ENCODE results near the gene ATL2.
"Not testable (repeated sequence)": the region's sequence is repeated elsewhere in the genome, so short reads cannot be mapped to it uniquely, and the experiment has no call there.

ATL2 gene

DNA sequence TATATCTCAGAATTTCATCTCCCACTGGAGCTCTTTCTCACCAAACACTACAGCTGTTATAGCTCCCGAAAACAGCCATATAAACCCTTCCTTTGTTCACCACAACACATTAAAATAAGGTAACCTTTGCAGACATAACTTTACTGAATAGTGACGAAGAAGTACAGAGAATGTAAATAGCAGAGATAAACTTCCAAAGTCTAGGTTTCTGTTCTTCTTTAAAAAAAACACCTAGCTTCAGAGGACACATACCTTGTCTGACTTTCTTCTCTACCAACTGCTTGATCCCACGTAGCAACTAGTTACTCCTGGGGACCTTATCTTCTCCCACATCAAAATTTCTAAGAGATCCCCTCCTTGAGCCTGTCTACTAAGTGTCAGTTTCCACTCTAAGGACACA, 32.3 kb downstream of the ATL2 start:
- no peak for DNase-seq (ENCODE audit: low read depth in 1 of 2, low spot score in 1 of 2)
- TF ChIP-seq JUND (IDR thresholded peaks at IDR 0.05; ENCODE audit: low read depth) = no peak
- in situ Hi-C loops (cut with HindIII; ENCODE audit: low pct_unique_long_range_greater_than_20kb, low sequenced_read_pairs) = no loop called here

DNA sequence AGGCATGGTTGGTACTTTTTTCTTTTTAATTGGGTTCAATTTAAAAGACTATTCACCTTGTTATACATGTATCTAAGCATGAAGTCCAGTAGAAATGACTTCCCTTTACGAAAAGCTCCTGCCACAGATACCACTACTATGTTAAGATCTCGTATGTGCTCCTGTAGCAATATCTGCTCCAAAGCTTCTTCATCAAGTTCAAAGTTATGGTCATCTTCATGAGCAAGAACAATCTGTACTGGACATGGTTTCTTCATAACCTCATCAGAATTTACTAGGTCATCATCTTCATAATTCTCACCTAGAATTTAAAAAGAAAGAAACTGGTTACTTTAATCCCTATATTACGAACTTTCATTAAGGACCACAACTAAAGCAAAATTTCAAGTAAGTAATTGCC, 33.9 kb downstream of the ATL2 start:
- no peak for DNase-seq (ENCODE audit: low read depth in 1 of 2, low spot score in 1 of 2)
- TF ChIP-seq JUND (IDR thresholded peaks at IDR 0.05; ENCODE audit: low read depth) = no peak
- in situ Hi-C loops (cut with HindIII; ENCODE audit: low pct_unique_long_range_greater_than_20kb, low sequenced_read_pairs) = no loop called here

DNA sequence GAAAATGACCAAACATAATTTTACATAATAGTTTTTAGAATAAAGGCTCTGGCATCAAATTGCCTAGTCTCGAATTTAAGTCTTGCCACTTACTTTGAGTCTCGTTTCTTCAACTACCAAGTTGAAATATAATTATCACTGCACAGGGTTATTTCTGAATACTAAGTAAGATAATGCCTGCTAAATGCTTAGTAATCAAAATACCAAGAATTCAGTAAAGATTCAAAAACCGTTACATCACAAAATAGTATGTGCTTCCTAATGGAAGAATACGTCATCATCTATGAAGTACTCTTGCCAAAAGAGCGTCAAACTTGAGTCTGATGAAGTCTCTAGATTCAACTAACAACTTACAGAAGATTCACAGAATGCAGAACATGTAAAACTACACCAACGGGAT, 40.5 kb downstream of the ATL2 start:
- TF ChIP-seq JUND (IDR thresholded peaks at IDR 0.05; ENCODE audit: low read depth) = no peak
- no peak for DNase-seq (ENCODE audit: low read depth in 1 of 2, low spot score in 1 of 2)
- in situ Hi-C loops (cut with HindIII; ENCODE audit: low pct_unique_long_range_greater_than_20kb, low sequenced_read_pairs) = no loop called here

DNA sequence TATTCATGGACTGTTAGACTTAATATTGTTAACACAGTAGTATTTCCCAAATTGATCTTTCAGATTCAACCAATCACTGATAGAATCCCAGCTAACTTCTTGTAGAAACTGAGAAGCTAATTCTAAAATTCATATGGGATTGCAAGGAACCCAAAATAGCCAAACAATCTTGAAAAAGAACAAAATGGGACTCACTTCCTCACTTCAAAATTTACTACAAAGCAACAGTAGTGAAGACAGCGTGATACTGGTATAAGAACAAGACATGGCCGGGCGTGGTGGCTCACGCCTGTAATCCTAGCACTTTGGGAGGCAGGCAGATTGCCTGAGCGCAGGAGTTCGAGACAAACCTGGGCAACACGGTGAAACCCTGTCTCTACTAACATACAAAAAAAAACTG, 46.3 kb downstream of the ATL2 start:
- TF ChIP-seq JUND (IDR thresholded peaks at IDR 0.05; ENCODE audit: low read depth) = no peak
- in situ Hi-C loops (cut with HindIII; ENCODE audit: low pct_unique_long_range_greater_than_20kb, low sequenced_read_pairs) = no loop called here
- no peak for DNase-seq (ENCODE audit: low read depth in 1 of 2, low spot score in 1 of 2)

DNA sequence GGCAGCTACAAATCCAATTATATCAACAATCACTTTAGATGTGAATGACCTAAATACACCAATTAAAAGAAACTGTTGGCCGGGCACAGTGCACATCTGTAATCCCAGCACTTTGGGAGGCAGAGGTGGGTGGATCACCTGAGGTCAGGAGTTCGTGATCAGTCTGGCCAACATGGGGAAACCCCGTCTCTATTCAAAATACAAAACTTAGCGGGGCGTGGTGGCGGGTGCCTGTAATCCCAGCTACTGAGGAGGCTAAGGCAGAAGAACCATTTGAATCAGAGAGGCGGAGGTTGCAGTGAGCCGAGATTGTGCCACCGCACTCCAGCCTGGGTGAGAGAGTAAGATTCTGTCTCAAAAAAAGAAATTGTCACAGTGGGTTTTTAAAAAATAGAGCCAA, 49.5 kb downstream of the ATL2 start:
- in situ Hi-C loops (cut with HindIII; ENCODE audit: low pct_unique_long_range_greater_than_20kb, low sequenced_read_pairs) = no loop called here
- no peak for TF ChIP-seq JUND (IDR thresholded peaks at IDR 0.05; ENCODE audit: low read depth)
- DNase-seq (ENCODE audit: low read depth in 1 of 2, low spot score in 1 of 2) = no peak

DNA sequence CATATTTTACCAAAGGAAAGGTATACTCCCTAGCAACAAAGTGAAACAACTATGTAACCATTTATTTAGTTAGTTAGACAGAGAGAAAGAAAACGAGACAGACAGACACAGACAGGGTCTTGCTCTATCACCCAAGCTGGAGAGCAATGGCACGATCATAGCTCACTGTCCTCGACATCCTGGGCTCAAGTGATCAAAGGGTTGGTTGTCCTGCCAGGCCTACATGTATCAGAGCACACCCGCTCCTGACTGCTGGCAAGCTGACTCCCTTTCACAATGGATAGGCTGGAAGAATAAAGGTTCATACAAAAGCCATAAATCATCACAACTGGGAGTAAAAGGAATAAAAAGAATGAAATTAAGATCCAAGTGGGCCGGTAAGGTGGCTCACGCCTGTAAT, 53.5 kb downstream of the ATL2 start:
- no peak for DNase-seq (ENCODE audit: low read depth in 1 of 2, low spot score in 1 of 2)
- in situ Hi-C loops (cut with HindIII; ENCODE audit: low pct_unique_long_range_greater_than_20kb, low sequenced_read_pairs) = no loop called here
- TF ChIP-seq JUND (IDR thresholded peaks at IDR 0.05; ENCODE audit: low read depth) = no peak

DNA sequence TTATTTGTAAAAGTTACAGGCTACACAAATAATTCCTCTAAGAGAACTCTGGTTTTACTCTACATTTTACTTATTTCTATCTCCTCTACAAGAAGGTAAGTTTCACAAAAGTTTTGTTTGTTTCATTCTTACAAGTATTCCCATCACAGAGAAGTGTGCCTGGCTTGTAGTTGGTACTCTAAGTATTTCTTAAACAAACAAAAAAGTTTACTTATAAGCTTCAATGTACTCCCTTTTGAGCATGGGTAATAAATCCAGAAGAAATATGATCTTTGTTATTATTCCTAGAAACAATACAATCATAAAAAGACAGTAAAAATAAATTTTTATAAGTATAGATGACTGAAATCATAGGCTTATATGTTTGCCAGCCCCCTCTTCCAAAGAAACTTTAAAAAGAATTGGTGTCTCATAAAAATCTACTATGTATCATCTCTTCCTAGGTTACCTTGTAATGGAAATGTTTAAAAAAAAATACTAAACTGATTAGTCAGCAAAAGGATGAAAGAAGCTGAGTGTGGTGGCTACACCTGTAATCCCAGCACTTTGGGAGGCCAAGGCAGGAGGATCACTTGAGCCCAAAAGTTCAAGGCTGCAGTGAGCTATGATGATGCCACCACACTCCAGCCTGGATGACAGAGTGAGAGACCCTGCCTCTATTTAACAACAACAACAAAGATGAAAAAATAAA, 54.7 kb downstream of the ATL2 start:
- TF ChIP-seq JUND (IDR thresholded peaks at IDR 0.05; ENCODE audit: low read depth) = no peak
- in situ Hi-C loops (cut with HindIII; ENCODE audit: low pct_unique_long_range_greater_than_20kb, low sequenced_read_pairs) = no loop called here
- no peak for DNase-seq (ENCODE audit: low read depth in 1 of 2, low spot score in 1 of 2)

DNA sequence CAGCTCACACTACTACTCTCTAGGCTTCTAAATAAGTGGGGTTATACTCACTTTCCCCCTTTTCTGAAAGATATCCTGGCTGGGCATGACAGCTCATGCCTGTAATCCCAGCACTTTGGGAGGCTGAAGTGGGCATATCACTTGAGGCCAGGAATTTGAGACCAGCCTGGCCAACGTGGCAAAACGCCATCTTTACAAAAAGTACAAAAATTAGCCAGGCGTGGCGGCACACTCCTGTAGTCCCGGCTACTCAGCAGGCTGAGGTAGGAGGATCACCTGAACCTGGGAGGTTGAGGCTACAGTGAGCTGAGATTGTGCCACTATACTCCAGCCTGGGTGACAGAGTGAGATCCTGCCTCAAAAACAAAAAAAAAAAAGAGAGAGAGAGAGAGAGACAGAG, 57.8 kb downstream of the ATL2 start:
- in situ Hi-C loops (cut with HindIII; ENCODE audit: low pct_unique_long_range_greater_than_20kb, low sequenced_read_pairs); DNase-seq (ENCODE audit: low read depth in 1 of 2, low spot score in 1 of 2): not testable (repeated sequence)

DNA sequence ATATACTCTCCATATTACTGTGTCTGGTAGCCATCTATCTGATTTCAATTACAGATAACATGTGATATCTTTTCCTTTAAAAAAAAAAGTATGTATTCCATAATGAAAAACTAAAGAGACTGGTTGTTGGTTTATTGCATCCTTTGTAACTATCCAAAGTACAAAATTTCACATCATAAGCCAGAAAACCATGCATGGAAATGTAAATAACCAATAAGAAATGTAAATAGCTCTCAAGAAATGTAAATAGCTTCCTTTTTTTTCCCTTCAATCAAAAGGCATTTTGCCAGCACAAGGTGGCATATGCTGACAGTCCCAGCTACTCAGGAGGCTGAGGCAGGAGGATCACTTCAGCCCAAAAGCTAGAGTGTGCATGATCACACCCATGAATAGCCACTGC, 59.3 kb downstream of the ATL2 start:
- no peak for TF ChIP-seq JUND (IDR thresholded peaks at IDR 0.05; ENCODE audit: low read depth)
- no peak for DNase-seq (ENCODE audit: low read depth in 1 of 2, low spot score in 1 of 2)
- in situ Hi-C loops (cut with HindIII; ENCODE audit: low pct_unique_long_range_greater_than_20kb, low sequenced_read_pairs) = no loop called here

DNA sequence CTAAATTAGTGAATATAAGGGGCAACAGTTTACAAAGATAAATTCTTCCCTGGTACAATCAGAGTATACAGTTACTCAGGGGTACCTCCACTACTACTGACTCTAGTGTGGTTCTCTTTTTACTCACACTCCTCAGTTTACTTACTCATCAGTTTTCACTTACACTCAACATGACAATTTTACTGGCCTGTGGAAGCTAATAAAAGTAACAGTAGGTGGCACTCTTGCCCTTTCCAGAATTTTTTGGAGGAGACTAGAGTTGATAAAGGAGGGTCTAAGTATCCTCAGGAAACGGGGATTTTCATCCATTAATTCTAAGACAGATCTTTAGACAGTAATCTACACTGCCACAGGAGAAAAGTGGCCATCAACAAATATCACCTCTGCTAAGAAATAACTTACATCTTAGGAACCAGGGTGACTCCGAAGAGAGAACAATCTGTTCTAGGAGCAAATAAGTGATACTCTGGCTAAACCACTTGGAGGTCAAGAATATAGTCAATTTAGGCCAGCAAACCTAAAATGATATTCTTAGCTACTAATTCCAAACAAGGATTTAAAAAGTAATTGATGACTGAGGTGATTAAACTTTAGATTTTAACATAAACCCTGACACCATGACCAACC, 61.3 kb downstream of the ATL2 start:
- in situ Hi-C loops (cut with HindIII; ENCODE audit: low pct_unique_long_range_greater_than_20kb, low sequenced_read_pairs) = no loop called here
- peak; percentile 9 to 48 for DNase-seq (ENCODE audit: low read depth in 1 of 2, low spot score in 1 of 2)
- TF ChIP-seq JUND (IDR thresholded peaks at IDR 0.05; ENCODE audit: low read depth) = no peak

DNA sequence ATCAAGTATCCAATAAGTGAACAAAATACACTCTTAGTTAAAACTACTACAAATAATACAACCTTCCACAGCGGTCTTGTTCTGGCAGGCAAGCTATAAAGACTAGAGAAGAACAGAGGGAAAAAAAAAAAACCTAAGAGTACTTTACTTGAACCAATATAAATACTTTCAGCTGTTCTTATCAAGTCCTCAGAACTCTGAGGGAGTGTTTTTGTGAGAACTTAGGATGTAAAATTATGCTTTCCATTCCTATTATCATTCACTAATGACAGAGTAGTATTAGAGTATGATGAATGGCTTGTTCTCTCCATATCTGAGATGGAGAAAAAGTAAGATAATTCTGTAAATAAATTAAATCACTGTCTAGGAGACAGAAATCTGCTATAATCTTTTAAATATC, 68.3 kb downstream of the ATL2 start:
- TF ChIP-seq JUND (IDR thresholded peaks at IDR 0.05; ENCODE audit: low read depth) = no peak
- in situ Hi-C loops (cut with HindIII; ENCODE audit: low pct_unique_long_range_greater_than_20kb, low sequenced_read_pairs) = no loop called here

DNA sequence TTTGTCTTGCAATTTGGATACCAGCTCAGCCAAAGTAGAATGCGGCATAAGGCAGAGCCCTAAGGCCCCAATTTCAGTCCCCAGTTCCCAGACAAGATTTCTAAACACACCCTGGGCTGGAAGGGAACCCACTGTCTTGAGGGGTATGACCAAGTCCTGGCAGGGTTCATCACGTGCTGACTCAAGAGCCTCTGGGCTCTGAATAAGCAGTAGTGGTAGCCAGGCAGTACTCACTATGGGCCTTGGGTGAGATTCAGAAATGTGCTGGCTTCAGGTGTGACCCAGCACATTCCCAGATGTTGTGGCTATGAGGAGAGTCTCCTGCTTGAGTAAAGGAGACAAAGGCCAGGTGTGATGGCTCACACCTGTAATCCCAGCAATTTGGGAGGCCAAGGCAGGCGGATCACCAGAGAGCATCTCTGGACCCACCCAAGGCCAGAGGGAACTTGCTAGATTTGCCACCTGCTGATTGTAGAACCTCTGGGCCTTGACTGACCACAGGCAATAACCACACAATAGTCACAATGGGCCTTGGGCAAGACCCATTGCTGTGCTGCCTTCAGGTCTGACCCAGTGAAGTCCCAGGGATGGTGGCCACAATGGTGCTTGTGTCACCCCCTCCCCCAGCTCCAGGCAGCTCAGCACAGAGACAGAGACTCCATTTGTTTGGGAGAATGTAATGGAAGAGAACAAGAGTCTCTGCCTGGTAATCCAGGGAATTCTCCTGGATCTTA, 74.9 kb downstream of the ATL2 start:
- TF ChIP-seq JUND (IDR thresholded peaks at IDR 0.05; ENCODE audit: low read depth) = no peak
- in situ Hi-C loops (cut with HindIII; ENCODE audit: low pct_unique_long_range_greater_than_20kb, low sequenced_read_pairs) = no loop called here
- DNase-seq (ENCODE audit: low read depth in 1 of 2, low spot score in 1 of 2) = no peak

More for the DNA sequence above, 68.3 kb downstream of the ATL2 start:
- no peak for DNase-seq (ENCODE audit: low read depth in 1 of 2, low spot score in 1 of 2)

DNA sequence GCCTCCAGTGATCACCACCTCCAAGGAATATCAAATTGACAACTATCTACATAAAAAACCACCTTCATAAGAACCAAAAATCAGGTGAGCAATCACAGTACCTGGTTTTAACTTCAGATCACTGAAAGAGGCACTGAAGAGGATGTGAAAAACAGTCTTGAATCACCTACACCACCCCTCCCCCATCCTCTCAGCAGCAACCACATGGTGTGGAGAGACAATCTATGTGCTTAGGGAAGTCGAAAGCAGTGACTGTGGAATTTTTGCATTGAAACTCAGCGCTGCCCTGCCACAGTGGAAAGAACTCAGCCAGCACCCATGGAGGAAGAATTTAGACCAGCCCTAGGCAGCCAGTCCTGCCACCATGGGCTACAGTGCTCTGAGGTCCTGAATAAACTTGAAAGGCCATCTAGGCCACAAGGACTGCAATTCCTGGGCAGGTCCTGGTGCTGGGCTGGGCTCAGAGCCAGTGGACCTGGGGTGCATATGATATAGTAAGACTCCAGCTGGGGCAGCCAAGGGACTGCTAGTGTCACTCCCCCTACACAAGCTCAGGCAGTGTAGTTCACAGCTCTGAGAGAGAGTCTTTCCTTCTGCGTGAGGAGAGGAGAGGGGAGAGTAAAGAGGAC, 75.6 kb downstream of the ATL2 start:
- DNase-seq (ENCODE audit: low read depth in 1 of 2, low spot score in 1 of 2) = no peak
- TF ChIP-seq JUND (IDR thresholded peaks at IDR 0.05; ENCODE audit: low read depth) = no peak
- in situ Hi-C loops (cut with HindIII; ENCODE audit: low pct_unique_long_range_greater_than_20kb, low sequenced_read_pairs) = no loop called here
